Measurements from ENCODE around the gene CXorf49B.
"Not testable (repeated sequence)": the region's sequence is repeated elsewhere in the genome, so short reads cannot be mapped to it uniquely, and the experiment has no call there.

Gene CXorf49B

GRCh38 chrX:71763049-71763448, at the start of gene CXorf49B:
Gene CXorf49B (plus strand): TSS chrX:71763349. CDS start chrX:71763424, 75 bp downstream.
- DNase-seq (ENCODE audit: low read depth); H3K27me3 ChIP-seq (replicated peaks; ENCODE audit: control insufficient read depth, insufficient read depth, low read length); H3K36me3 ChIP-seq (ENCODE audit: control insufficient read depth, insufficient read depth, low read length, severe bottlenecking); H3K4me1 ChIP-seq (ENCODE audit: control insufficient read depth, insufficient read depth, low read length); H3K9me3 ChIP-seq (ENCODE audit: control insufficient read depth, low read length); H3K4me3 ChIP-seq (ENCODE audit: low read length); H3K9ac ChIP-seq (ENCODE audit: low read length): not testable (repeated sequence)

DNA sequence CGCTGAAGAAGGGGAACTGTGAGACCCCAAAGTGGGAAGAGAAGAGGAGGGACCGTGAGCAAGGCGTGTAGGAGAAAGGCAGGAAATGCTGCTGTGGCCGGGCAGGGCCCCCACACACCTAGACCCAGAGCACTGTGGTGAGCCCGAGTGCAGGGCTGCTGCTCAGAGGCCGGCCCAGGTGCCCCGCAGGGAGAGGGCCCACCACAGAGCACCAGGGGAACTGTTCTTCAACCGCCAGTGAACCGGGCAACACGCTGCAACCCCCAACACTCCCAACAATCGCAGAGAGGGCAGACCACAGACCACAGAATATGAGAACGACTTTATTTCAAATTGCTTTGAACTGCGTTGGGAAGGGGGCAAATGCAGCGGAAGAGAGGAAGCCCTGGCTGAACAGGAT, 49.1 kb upstream of the CXorf49B start:
- H3K4me3 ChIP-seq (ENCODE audit: low read length); H3K36me3 ChIP-seq (ENCODE audit: control insufficient read depth, insufficient read depth, low read length, severe bottlenecking); DNase-seq (ENCODE audit: low read depth); H3K27me3 ChIP-seq (replicated peaks; ENCODE audit: control insufficient read depth, insufficient read depth, low read length); H3K9me3 ChIP-seq (ENCODE audit: control insufficient read depth, low read length); H3K9ac ChIP-seq (ENCODE audit: low read length); H3K4me1 ChIP-seq (ENCODE audit: control insufficient read depth, insufficient read depth, low read length): not testable (repeated sequence)

GRCh38 chrX:71715551-71715950, 47.6 kb upstream of the CXorf49B start:
- not testable (repeated sequence) for H3K9me3 ChIP-seq (ENCODE audit: control insufficient read depth, low read length); H3K36me3 ChIP-seq (ENCODE audit: control insufficient read depth, insufficient read depth, low read length, severe bottlenecking); H3K4me1 ChIP-seq (ENCODE audit: control insufficient read depth, insufficient read depth, low read length); DNase-seq (ENCODE audit: low read depth); H3K27me3 ChIP-seq (replicated peaks; ENCODE audit: control insufficient read depth, insufficient read depth, low read length); H3K9ac ChIP-seq (ENCODE audit: low read length); H3K4me3 ChIP-seq (ENCODE audit: low read length)

DNA sequence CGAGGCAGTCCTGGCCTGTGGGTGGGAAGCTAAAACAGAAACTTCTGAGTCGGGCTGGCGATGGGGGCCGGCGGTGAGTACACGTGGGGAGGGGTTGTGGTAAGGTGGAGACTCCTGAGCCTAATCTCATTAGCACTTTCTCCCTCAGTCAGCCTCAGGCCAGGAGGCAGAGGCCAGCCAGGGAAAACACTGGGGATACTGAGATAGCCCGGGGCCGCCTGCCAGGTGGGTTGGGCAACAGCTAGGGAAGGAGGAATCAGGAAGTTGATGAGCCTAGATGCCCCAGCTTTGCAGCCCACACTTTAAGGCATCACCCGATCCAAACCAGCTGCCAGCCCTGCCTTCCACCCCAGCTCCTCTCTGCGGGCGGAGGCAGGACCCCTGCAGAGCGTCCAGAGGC, 46.8 kb upstream of the CXorf49B start:
- not testable (repeated sequence) for H3K9ac ChIP-seq (ENCODE audit: low read length); H3K27me3 ChIP-seq (replicated peaks; ENCODE audit: control insufficient read depth, insufficient read depth, low read length); H3K4me1 ChIP-seq (ENCODE audit: control insufficient read depth, insufficient read depth, low read length); H3K36me3 ChIP-seq (ENCODE audit: control insufficient read depth, insufficient read depth, low read length, severe bottlenecking); H3K4me3 ChIP-seq (ENCODE audit: low read length); H3K9me3 ChIP-seq (ENCODE audit: control insufficient read depth, low read length); DNase-seq (ENCODE audit: low read depth)

DNA sequence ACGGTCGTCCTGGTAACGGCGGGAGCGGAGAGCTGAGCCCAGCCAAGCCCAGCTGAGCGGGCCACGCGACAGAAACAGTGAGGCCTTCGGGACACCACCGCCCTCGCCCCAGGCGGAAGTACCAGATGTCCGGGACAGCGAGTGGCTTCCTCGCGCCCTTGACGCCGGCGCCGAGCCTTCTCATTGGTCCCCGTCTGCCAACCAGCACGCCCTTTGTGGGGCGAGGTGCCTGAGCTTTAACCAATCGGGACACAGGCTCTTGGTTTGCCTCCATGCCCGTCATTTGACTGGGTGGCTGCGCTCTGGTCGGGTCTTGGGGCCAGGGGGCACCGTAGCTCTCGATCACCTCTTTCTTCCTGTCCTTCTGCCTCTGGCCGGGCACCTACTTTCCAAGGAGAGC, 45.0 kb upstream of the CXorf49B start, which contains the start of gene CXorf49:
Gene CXorf49 (minus strand): TSS at position 101 of the 400 bp plus-strand sequence. CDS start 134 bp downstream, outside the sequence.
- not testable (repeated sequence) for H3K4me3 ChIP-seq (ENCODE audit: low read length); DNase-seq (ENCODE audit: low read depth); H3K27me3 ChIP-seq (replicated peaks; ENCODE audit: control insufficient read depth, insufficient read depth, low read length); H3K9ac ChIP-seq (ENCODE audit: low read length); H3K4me1 ChIP-seq (ENCODE audit: control insufficient read depth, insufficient read depth, low read length); H3K36me3 ChIP-seq (ENCODE audit: control insufficient read depth, insufficient read depth, low read length, severe bottlenecking); H3K9me3 ChIP-seq (ENCODE audit: control insufficient read depth, low read length)

DNA sequence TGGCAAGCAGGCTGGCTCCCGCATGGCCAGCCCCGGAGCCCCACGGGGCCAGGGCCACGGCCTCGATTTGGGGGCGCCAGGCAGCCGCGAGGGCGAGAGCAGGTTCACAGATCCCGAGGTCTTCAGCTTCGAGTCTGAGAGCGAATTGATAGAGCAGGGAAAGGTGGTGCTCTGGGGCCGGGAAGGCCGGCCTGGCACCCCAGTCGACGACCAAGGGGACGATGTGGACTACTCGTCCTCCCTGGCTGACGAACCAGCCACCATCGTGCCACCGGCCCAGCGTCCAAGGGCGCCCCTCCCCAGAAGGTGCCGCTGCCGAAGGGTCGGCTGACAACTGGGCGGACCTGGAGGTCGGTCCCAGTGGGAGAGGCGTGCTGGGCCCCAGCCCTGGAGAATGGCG, 44.0 kb upstream of the CXorf49B start:
- H3K4me3 ChIP-seq (ENCODE audit: low read length); H3K9me3 ChIP-seq (ENCODE audit: control insufficient read depth, low read length); H3K36me3 ChIP-seq (ENCODE audit: control insufficient read depth, insufficient read depth, low read length, severe bottlenecking); H3K27me3 ChIP-seq (replicated peaks; ENCODE audit: control insufficient read depth, insufficient read depth, low read length); DNase-seq (ENCODE audit: low read depth); H3K9ac ChIP-seq (ENCODE audit: low read length); H3K4me1 ChIP-seq (ENCODE audit: control insufficient read depth, insufficient read depth, low read length): not testable (repeated sequence)

DNA sequence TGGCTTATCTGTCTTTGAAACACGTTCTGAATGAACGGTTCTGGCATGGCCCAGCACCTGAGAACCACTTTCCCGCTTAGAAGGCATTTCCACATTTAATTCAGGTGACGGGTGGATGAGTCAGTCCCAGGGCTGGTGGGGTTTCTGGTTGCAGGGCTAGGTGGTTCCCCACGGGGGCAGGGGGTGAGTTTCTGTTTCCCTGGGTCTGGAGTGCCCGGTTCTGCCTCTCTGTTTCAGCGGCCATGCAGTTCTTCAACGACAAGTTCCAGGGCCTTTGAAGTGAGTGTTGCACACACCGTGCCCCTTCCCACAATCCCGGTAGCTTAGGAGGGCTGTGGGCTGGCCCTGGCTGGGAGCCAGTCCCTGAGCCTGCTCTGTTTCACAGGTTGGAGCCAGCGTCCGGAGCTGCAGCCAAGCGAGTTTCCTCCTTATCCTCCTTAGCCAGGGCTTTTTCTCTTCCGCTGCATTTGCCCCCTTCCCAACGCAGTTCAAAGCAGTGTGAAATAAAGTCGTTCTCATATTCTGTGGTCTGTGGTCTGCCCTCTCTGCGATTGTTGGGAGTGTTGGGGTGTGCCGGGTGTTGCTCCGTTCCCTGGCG, 42.8 kb upstream of the CXorf49B start:
- not testable (repeated sequence) for H3K9ac ChIP-seq (ENCODE audit: low read length); H3K9me3 ChIP-seq (ENCODE audit: control insufficient read depth, low read length); H3K4me3 ChIP-seq (ENCODE audit: low read length); H3K36me3 ChIP-seq (ENCODE audit: control insufficient read depth, insufficient read depth, low read length, severe bottlenecking); DNase-seq (ENCODE audit: low read depth); H3K4me1 ChIP-seq (ENCODE audit: control insufficient read depth, insufficient read depth, low read length); H3K27me3 ChIP-seq (replicated peaks; ENCODE audit: control insufficient read depth, insufficient read depth, low read length)

DNA sequence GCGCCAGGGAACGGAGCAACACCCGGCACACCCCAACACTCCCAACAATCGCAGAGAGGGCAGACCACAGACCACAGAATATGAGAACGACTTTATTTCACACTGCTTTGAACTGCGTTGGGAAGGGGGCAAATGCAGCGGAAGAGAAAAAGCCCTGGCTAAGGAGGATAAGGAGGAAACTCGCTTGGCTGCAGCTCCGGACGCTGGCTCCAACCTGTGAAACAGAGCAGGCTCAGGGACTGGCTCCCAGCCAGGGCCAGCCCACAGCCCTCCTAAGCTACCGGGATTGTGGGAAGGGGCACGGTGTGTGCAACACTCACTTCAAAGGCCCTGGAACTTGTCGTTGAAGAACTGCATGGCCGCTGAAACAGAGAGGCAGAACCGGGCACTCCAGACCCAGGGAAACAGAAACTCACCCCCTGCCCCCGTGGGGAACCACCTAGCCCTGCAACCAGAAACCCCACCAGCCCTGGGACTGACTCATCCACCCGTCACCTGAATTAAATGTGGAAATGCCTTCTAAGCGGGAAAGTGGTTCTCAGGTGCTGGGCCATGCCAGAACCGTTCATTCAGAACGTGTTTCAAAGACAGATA, 2.4 kb upstream of the CXorf49B start:
- not testable (repeated sequence) for H3K9ac ChIP-seq (ENCODE audit: low read length); H3K4me3 ChIP-seq (ENCODE audit: low read length); H3K9me3 ChIP-seq (ENCODE audit: control insufficient read depth, low read length); DNase-seq (ENCODE audit: low read depth); H3K27me3 ChIP-seq (replicated peaks; ENCODE audit: control insufficient read depth, insufficient read depth, low read length); H3K4me1 ChIP-seq (ENCODE audit: control insufficient read depth, insufficient read depth, low read length); H3K36me3 ChIP-seq (ENCODE audit: control insufficient read depth, insufficient read depth, low read length, severe bottlenecking)

- not testable (repeated sequence) for H3K4me3 ChIP-seq (ENCODE audit: low read length); H3K9ac ChIP-seq (ENCODE audit: low read length); H3K36me3 ChIP-seq (ENCODE audit: control insufficient read depth, insufficient read depth, low read length, severe bottlenecking); DNase-seq (ENCODE audit: low read depth); H3K9me3 ChIP-seq (ENCODE audit: control insufficient read depth, low read length); H3K27me3 ChIP-seq (replicated peaks; ENCODE audit: control insufficient read depth, insufficient read depth, low read length); H3K4me1 ChIP-seq (ENCODE audit: control insufficient read depth, insufficient read depth, low read length)
Measured at GRCh38 chrX:71764832-71765231, 1.7 kb downstream of the CXorf49B start.

GRCh38 chrX:71765613-71766012, 2.5 kb downstream of the CXorf49B start:
- H3K4me1 ChIP-seq (ENCODE audit: control insufficient read depth, insufficient read depth, low read length); H3K27me3 ChIP-seq (replicated peaks; ENCODE audit: control insufficient read depth, insufficient read depth, low read length); H3K9me3 ChIP-seq (ENCODE audit: control insufficient read depth, low read length); H3K36me3 ChIP-seq (ENCODE audit: control insufficient read depth, insufficient read depth, low read length, severe bottlenecking); DNase-seq (ENCODE audit: low read depth); H3K4me3 ChIP-seq (ENCODE audit: low read length); H3K9ac ChIP-seq (ENCODE audit: low read length): not testable (repeated sequence)

DNA sequence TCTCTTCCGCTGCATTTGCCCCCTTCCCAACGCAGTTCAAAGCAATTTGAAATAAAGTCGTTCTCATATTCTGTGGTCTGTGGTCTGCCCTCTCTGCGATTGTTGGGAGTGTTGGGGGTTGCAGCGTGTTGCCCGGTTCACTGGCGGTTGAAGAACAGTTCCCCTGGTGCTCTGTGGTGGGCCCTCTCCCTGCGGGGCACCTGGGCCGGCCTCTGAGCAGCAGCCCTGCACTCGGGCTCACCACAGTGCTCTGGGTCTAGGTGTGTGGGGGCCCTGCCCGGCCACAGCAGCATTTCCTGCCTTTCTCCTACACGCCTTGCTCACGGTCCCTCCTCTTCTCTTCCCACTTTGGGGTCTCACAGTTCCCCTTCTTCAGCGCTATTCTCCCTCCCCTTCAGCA, 4.0 kb downstream of the CXorf49B start:
- not testable (repeated sequence) for H3K36me3 ChIP-seq (ENCODE audit: control insufficient read depth, insufficient read depth, low read length, severe bottlenecking); H3K9me3 ChIP-seq (ENCODE audit: control insufficient read depth, low read length); DNase-seq (ENCODE audit: low read depth); H3K27me3 ChIP-seq (replicated peaks; ENCODE audit: control insufficient read depth, insufficient read depth, low read length); H3K9ac ChIP-seq (ENCODE audit: low read length); H3K4me1 ChIP-seq (ENCODE audit: control insufficient read depth, insufficient read depth, low read length); H3K4me3 ChIP-seq (ENCODE audit: low read length)

GRCh38 chrX:71778322-71778721, 15.2 kb downstream of the CXorf49B start:
- H3K4me3 ChIP-seq (ENCODE audit: low read length); H3K36me3 ChIP-seq (ENCODE audit: control insufficient read depth, insufficient read depth, low read length, severe bottlenecking); H3K4me1 ChIP-seq (ENCODE audit: control insufficient read depth, insufficient read depth, low read length); H3K9ac ChIP-seq (ENCODE audit: low read length); DNase-seq (ENCODE audit: low read depth); H3K27me3 ChIP-seq (replicated peaks; ENCODE audit: control insufficient read depth, insufficient read depth, low read length); H3K9me3 ChIP-seq (ENCODE audit: control insufficient read depth, low read length): not testable (repeated sequence)
